ENCODE data around the gene ELP4.
A peak's percentile ranks its signal among the peaks of the same experiment; 100 is the strongest.

Gene ELP4

GRCh38 chr11:31797190-31798056 is 287.9 kb downstream of the ELP4 start:
- no peak overlapping the region for H3K4me3 ChIP-seq (ENCODE audit: low read depth, low read length)
- TF ChIP-seq CTCF (IDR thresholded peaks at IDR 0.05; ENCODE audit: low read depth, low read length): no peak
- in situ Hi-C loops (cut with HindIII; ENCODE audit: low sequenced_read_pairs): no loop called here

GRCh38 chr11:31798057-31798553 is 288.5 kb downstream of the ELP4 start:
- H3K4me3 ChIP-seq (ENCODE audit: low read depth, low read length): no peak overlapping the region
- in situ Hi-C loops (cut with HindIII; ENCODE audit: low sequenced_read_pairs): no loop called here
- no peak for DNase-seq (ENCODE audit: low read depth, low spot score)
- no peak for TF ChIP-seq CTCF (IDR thresholded peaks at IDR 0.05; ENCODE audit: low read depth, low read length)

More at GRCh38 chr11:31797190-31798056, 287.9 kb downstream of the ELP4 start:
- DNase-seq (ENCODE audit: low read depth, low spot score): no peak

- no peak for DNase-seq (ENCODE audit: low read depth, low spot score)
- no peak overlapping the region for H3K4me3 ChIP-seq (ENCODE audit: low read depth, low read length)
- TF ChIP-seq CTCF (IDR thresholded peaks at IDR 0.05; ENCODE audit: low read depth, low read length): peak; percentile 26
- in situ Hi-C loops (cut with HindIII; ENCODE audit: low sequenced_read_pairs): no loop called here
Observed at GRCh38 chr11:31798554-31799434, 289.2 kb downstream of the ELP4 start.

GRCh38 chr11:31799435-31800397 is 290.1 kb downstream of the ELP4 start:
- no peak overlapping the region for H3K4me3 ChIP-seq (ENCODE audit: low read depth, low read length)
- DNase-seq (ENCODE audit: low read depth, low spot score): no peak
- in situ Hi-C loops (cut with HindIII; ENCODE audit: low sequenced_read_pairs): no loop called here
- TF ChIP-seq CTCF (IDR thresholded peaks at IDR 0.05; ENCODE audit: low read depth, low read length): no peak

DNA sequence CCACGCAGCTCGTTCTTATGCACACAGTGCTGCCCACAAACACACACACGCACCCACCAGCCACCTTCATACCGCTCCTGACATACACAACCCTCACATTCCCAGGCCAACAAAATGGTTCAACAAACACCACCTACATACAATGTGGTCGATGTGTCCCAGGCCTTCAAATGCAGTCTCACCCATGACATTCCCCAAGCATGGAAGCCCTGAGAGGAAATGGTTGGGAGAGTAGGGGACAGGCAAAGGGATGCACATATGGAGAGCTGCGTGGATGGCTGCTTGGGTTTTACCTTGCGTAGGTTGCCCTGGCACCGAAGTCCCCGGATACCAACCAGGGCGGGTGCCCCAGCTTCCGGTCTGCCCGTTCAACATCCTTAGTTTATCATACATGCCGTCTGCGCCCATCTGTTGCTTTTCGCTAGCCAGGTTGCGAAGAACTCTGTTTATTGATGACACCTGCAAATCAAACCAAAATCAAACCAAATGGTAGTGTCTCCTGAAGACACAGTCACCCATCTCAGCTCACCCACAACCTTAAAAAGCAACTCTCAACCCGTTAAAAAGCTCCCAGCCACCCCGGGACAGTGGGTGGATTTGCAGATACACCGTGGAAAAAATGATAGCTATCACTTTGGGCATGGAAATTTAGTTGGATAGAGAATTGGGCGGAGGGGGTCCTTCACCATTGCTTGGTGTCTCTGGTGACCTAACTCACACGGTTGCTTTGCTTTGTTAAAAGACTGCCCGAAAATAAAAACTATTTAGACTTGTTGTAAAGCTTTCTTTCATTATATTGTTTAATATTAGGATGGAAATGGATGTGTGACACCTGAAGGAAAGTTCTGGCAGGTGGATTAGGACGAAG is 291.1 kb downstream of the ELP4 start:
- DNase-seq (ENCODE audit: low read depth, low spot score): no peak
- TF ChIP-seq CTCF (IDR thresholded peaks at IDR 0.05; ENCODE audit: low read depth, low read length): no peak
- in situ Hi-C loops (cut with HindIII; ENCODE audit: low sequenced_read_pairs): no loop called here
- no peak overlapping the region for H3K4me3 ChIP-seq (ENCODE audit: low read depth, low read length)
